Activated T-cell treated with anti-CD3 and anti-CD28 coated beads, Interleukin-2, amount 50 U/mL, for 24 hours (primary cell): ENCODE measurements around the gene DNAJB8.

Experiments used
- DNase-seq: peaks from one replicate; pipeline ENCODE4 v3.0.0-alpha.2; 2020
- H3K27ac Mint-ChIP-seq: 2 replicates; pipeline ENCODE4 v1.8.0; 2020; ENCODE audit warnings: mild to moderate bottlenecking, mixed read lengths
- H3K27me3 Mint-ChIP-seq: 2 replicates; pipeline ENCODE4 v1.8.0; 2020; ENCODE audit warnings: mixed read lengths
- H3K36me3 Mint-ChIP-seq: 2 replicates; pipeline ENCODE4 v1.8.0; 2020; ENCODE audit warnings: low read depth, mixed read lengths
- H3K4me1 Mint-ChIP-seq: 2 replicates; pipeline ENCODE4 v1.8.0; 2020; ENCODE audit warnings: low read depth, mixed read lengths
- H3K4me3 Mint-ChIP-seq: 2 replicates; pipeline ENCODE4 v1.8.0; 2020; ENCODE audit warnings: mild to moderate bottlenecking, moderate library complexity, mixed read lengths
- H3K9me3 Mint-ChIP-seq: 2 replicates; pipeline ENCODE4 v1.8.0; 2020; ENCODE audit warnings: mixed read lengths

DNAJB8 gene

DNA sequence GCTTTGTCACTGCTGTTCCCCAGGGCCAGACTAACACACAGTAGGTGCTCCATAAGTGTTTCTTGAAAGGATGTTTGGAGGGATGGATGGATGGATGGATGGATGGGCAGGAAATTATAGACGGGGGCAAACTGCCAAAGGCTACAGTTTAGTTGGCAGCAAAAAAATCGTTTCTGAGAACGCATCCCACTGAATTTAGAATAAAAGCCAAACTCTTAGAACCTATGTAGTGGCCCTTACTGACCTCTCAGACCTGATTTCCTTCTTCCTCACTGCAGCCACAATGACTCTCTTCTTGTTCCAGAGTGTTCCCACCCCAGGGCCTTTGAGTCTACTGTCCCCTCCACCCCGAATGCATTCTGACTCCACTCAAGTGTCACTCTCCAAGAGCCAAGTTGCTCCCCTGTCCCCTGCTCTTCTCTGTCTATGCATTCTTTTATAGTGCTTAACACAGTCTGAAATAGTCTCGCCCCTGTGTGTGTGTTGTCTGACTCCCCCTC is 31.5 kb upstream of the DNAJB8 start:
- Mint-ChIP-seq H3K27me3 (peaks cover 69% of the 10 kb centered on the region), H3K27ac (no peak overlapping the region), H3K9me3 (no peaks in the 10 kb centered on the region), H3K4me1 (peaks cover 12% of the 10 kb centered on the region), H3K4me3 (peak overlapping the region; percentile 5), H3K36me3 (no peaks in the 10 kb centered on the region)
- no peak for DNase-seq

GRCh38 chr3:128497305-128498126 is 30.8 kb upstream of the DNAJB8 start:
- H3K27me3 Mint-ChIP-seq: peaks cover 71% of the 10 kb centered on the region
- H3K4me1 Mint-ChIP-seq: peaks cover 12% of the 10 kb centered on the region
- H3K27ac Mint-ChIP-seq: no peak overlapping the region
- no peaks in the 10 kb centered on the region for H3K9me3 Mint-ChIP-seq
- H3K4me3 Mint-ChIP-seq: peak overlapping the region; percentile 73
- H3K36me3 Mint-ChIP-seq: no peaks in the 10 kb centered on the region
- DNase-seq: peak; percentile 84

GRCh38 chr3:128496602-128497304 is 30.1 kb upstream of the DNAJB8 start:
- H3K4me1 Mint-ChIP-seq: peaks cover 17% of the 10 kb centered on the region
- H3K9me3 Mint-ChIP-seq: no peaks in the 10 kb centered on the region
- peak overlapping the region; percentile 73 for H3K4me3 Mint-ChIP-seq
- H3K27ac Mint-ChIP-seq: no peak overlapping the region
- no peaks in the 10 kb centered on the region for H3K36me3 Mint-ChIP-seq
- H3K27me3 Mint-ChIP-seq: peaks cover 75% of the 10 kb centered on the region
- no peak for DNase-seq

- Mint-ChIP-seq H3K36me3 (no peaks in the 10 kb centered on the region), H3K4me3 (no peak overlapping the region), H3K9me3 (no peaks in the 10 kb centered on the region), H3K27me3 (peaks cover 81% of the 10 kb centered on the region), H3K4me1 (peaks cover 20% of the 10 kb centered on the region), H3K27ac (no peak overlapping the region)
- DNase-seq: no peak
These were observed 29.4 kb upstream of the DNAJB8 start for GRCh38 chr3:128496019-128496601.

DNA sequence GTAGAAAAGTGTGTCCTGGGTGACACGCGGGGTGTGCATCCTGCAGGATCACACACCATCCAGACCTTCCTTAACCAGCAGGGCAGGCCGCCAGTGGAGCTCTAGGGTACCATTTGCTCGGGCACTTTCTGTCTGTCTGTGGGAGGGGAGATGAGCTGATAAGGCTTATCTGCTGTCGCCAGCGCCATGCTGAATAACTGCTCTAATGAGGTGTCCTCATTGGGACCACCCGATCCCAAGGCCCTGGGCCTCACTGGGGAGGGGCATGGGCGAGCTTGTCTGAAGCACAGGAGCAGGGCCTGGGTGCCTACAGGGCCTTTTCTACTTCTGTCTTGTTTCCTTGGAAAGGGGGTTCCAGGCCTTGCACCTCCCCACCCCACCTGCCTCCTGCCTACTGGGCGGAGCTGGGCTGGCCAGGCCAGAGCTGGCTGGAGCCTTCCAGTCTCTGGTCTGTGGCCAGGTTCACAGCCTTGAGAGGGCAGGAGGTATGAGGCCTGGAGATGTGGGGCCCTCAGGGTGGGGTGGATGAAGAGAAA is 28.8 kb upstream of the DNAJB8 start:
- peak; percentile 29 for DNase-seq
- no peak overlapping the region for H3K4me3 Mint-ChIP-seq
- no peak overlapping the region for H3K27ac Mint-ChIP-seq
- H3K36me3 Mint-ChIP-seq: no peaks in the 10 kb centered on the region
- peaks cover 24% of the 10 kb centered on the region for H3K4me1 Mint-ChIP-seq
- H3K9me3 Mint-ChIP-seq: no peaks in the 10 kb centered on the region
- peaks cover 86% of the 10 kb centered on the region for H3K27me3 Mint-ChIP-seq

DNA sequence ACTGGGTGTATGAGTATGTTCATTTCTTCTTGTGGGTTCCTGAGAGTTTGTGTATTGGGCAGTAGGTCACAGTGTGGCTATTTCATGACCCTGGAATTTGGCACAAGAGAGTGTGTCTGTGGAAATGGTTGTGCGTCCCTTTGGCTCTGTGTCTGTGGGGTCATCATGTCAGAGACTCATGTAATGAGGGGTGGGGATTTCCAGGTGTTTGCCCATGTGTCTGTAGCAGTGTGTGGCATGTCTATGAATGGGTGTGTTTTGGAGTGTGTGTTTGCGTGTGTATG is 27.6 kb upstream of the DNAJB8 start:
- Mint-ChIP-seq H3K4me3 (no peak overlapping the region), H3K27me3 (peaks cover 89% of the 10 kb centered on the region), H3K27ac (no peak overlapping the region), H3K9me3 (no peaks in the 10 kb centered on the region), H3K36me3 (no peaks in the 10 kb centered on the region), H3K4me1 (peaks cover 33% of the 10 kb centered on the region)
- DNase-seq: no peak

DNA sequence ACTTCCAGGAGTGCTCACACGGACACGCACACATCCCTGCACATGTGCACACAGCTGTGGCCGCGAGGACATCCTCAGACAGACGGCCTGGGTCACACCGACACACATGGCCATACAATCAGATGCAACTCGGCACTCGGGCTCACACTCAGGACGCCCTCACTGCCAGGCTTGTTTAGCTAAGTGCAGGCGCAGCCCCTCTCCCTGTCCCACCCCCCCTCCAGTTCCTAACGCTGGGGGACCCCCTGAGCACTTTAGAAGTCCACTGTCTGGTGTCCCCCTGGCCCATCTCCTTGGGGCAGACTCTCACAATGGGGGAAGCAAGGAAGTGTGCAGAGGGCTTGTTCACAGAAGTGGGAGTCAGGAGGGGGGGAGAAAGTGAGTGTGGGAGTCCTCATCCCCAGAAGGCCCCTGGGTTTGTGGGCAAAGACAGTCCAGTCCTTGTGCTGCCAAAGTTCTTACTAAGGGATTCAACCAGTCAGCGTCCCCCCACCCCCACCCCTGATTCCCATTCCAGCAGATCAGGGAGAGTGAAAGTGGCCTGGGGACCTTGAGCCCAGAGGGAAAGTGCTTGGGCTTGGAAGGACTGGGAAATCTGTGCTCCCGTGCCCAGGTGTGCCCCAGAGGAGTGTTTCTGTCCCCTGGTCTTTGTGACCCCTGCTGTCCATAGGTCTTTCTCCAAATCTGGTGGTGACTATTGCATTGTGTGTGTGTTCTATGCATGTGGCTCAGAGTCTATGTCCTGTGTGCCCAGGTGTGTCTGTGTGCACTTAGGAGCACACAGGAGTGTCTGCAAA is 27.1 kb upstream of the DNAJB8 start:
- H3K27ac Mint-ChIP-seq: no peak overlapping the region
- H3K4me1 Mint-ChIP-seq: peaks cover 33% of the 10 kb centered on the region
- H3K27me3 Mint-ChIP-seq: peaks cover 85% of the 10 kb centered on the region
- H3K36me3 Mint-ChIP-seq: no peaks in the 10 kb centered on the region
- peak; percentile 34 for DNase-seq
- H3K4me3 Mint-ChIP-seq: no peak overlapping the region
- no peaks in the 10 kb centered on the region for H3K9me3 Mint-ChIP-seq

- peaks cover 85% of the 10 kb centered on the region for H3K27me3 Mint-ChIP-seq
- peaks cover 38% of the 10 kb centered on the region for H3K4me1 Mint-ChIP-seq
- no peaks in the 10 kb centered on the region for H3K9me3 Mint-ChIP-seq
- peak within 1 kb of the TSS; percentile 5 for H3K27ac Mint-ChIP-seq
- H3K4me3 Mint-ChIP-seq: peak within 1 kb of the TSS; percentile 28
- DNase-seq: peak; percentile 60
- H3K36me3 Mint-ChIP-seq: no peaks in the 10 kb centered on the region
These were observed 26.2 kb upstream of the DNAJB8 start, which contains the start of gene GATA2 for GRCh38 chr3:128492671-128493569. GATA2 (minus strand) TSS chr3:128493201; CDS start chr3:128487031, 6,170 bp downstream.

GRCh38 chr3:128491941-128492670 is 25.4 kb upstream of the DNAJB8 start:
- Mint-ChIP-seq H3K36me3 (no peaks in the 10 kb centered on the region), H3K4me3 (peak overlapping the region; percentile 28), H3K27ac (peak overlapping the region; percentile 5), H3K9me3 (no peaks in the 10 kb centered on the region), H3K4me1 (peaks cover 37% of the 10 kb centered on the region), H3K27me3 (peaks cover 84% of the 10 kb centered on the region)
- peak; percentile 63 for DNase-seq

DNA sequence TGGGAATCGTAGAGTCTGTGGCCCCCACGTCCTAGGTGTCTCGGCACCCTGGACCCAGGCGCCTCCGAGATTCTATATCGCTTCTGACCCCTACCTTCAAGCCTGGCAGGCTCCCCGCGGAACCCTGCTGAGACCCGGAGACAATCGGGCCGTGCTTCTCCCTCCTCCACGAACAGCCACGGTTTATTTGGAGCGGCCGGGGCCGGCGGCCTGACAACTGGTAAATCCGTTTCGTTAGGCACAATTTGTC is 24.9 kb upstream of the DNAJB8 start:
- peak overlapping the region; percentile 28 for H3K4me3 Mint-ChIP-seq
- H3K27ac Mint-ChIP-seq: peak overlapping the region; percentile 5
- H3K27me3 Mint-ChIP-seq: peaks cover 84% of the 10 kb centered on the region
- H3K4me1 Mint-ChIP-seq: peaks cover 35% of the 10 kb centered on the region
- no peaks in the 10 kb centered on the region for H3K9me3 Mint-ChIP-seq
- peak; percentile 59 for DNase-seq
- H3K36me3 Mint-ChIP-seq: no peaks in the 10 kb centered on the region

DNA sequence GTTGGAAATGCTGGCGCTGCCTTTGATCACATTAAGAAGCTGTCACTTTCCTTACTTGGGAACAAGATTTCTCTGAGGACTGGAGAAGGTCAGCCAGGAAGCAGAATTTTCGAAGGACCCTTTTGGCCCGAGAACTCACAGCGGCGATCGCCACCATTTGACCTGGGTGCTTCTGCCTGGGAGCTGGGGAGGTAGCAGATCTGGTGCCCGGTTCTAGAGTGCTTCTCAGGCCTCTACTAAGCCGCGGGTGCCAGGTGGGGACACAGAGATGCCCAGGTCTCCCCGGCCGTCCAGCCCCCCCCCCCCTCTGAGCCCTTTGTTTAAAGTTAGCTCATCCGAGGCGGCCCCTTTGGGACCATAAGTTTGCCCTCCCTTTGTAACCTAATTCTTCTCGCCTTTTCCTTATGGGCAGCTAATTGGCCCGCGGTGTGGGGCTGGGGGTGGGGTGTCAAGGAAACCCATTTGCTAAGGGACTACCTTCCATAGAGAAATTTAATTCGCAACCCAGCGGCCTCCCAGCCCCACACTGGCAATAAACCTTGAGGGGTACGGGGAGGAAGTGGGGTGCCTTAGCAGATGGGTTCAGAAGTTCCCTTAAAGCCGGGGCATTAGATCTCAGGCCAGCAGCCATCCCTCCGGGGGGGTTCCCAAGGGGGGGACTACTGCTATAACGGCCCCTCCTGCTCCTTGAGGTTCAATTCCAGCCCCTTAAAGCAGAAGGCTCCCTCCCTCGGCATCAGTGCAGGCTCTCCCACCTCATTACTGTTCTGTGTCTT is 24.4 kb upstream of the DNAJB8 start:
- peak; percentile 38 for DNase-seq
- H3K9me3 Mint-ChIP-seq: no peaks in the 10 kb centered on the region

DNA sequence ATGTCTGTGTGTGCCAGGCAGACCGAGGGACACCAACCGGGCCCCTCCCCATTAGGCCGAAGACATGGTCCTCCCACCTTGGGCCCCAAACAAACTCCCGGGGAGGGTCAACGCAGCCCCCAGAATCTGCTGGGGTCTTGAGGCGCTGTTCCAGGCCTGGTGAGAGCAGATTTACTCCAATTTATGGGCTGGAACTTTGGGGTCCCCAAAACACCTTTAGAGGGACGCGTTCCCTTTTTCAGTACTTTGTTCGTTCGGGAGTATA is 23.9 kb upstream of the DNAJB8 start:
- no peak for DNase-seq
- no peak overlapping the region for H3K4me3 Mint-ChIP-seq
- H3K27ac Mint-ChIP-seq: no peak overlapping the region
- peaks cover 38% of the 10 kb centered on the region for H3K4me1 Mint-ChIP-seq
- peaks cover 84% of the 10 kb centered on the region for H3K27me3 Mint-ChIP-seq
- no peaks in the 10 kb centered on the region for H3K9me3 Mint-ChIP-seq
- H3K36me3 Mint-ChIP-seq: no peaks in the 10 kb centered on the region

More for the DNA sequence above, 24.4 kb upstream of the DNAJB8 start:
- H3K27me3 Mint-ChIP-seq: peaks cover 84% of the 10 kb centered on the region
- H3K4me1 Mint-ChIP-seq: peaks cover 37% of the 10 kb centered on the region
- H3K36me3 Mint-ChIP-seq: no peaks in the 10 kb centered on the region
- H3K27ac Mint-ChIP-seq: no peak overlapping the region
- H3K4me3 Mint-ChIP-seq: no peak overlapping the region
